IMR-90 (cell line): ENCODE results near the gene WDTC1. TPM values are rescaled to one million over a fixed set of nuclear protein-coding genes. Genes with fewer than 3 reads are reported as not detected.

ENCODE experiments used
- ATAC-seq: fragments of 200-7000 bp; cut with Tn5 transposase; 2 replicates; pipeline ENCODE4 v1.9.1; 2020; ENCODE audit warnings: low read depth, mild to moderate bottlenecking, moderate library complexity
- BruUV-seq: library from RNA; stranded (reverse); fragments of 400-500 nt; replicated peaks from 2 replicates; lab custom pipeline; 2021; lab: Mats Ljungman, UMichigan
- CTCF ChIA-PET: fragments of 300-600 bp; formaldehyde crosslinking; extraction: SDS; loops from one replicate; lab custom pipeline; 2021; ENCODE audit warnings: antibody characterized with exemption; lab: Yijun Ruan, JAX
- POLR2A ChIA-PET: fragments of 300-600 bp; sonication (Branson Sonifier 250); formaldehyde crosslinking; loops from one replicate; lab custom pipeline; 2022; ENCODE audit warnings: antibody characterized with exemption; ENCODE audit not compliant: unreplicated experiment; lab: Charles Lee
- DNase-seq: peaks from one replicate; pipeline ENCODE4 v3.0.0; 2013
- H2AFZ ChIP-seq: replicated peaks from 2 replicates; pipeline ENCODE3; 2013; ENCODE audit warnings: low read length, mild to moderate bottlenecking; ENCODE audit not compliant: poor library complexity
- H2AK5ac ChIP-seq: 2 replicates; pipeline ENCODE4 v1.6.1; 2013; ENCODE audit warnings: low read depth, low read length, inconsistent platforms
- H2AK9ac ChIP-seq: replicated peaks from 2 replicates; pipeline ENCODE3; 2013; ENCODE audit warnings: mild to moderate bottlenecking, low read depth, low read length, moderate library complexity; ENCODE audit not compliant: poor library complexity
- H2BK120ac ChIP-seq: 2 replicates; pipeline ENCODE4 v1.6.1; 2013; ENCODE audit warnings: low read depth, low read length, inconsistent platforms
- H2BK15ac ChIP-seq: 3 replicates; pipeline ENCODE4 v1.6.1; 2013; ENCODE audit warnings: low read depth, low read length, inconsistent platforms
- H2BK20ac ChIP-seq: 2 replicates; pipeline ENCODE4 v1.6.1; 2013; ENCODE audit warnings: low read depth, mild to moderate bottlenecking, inconsistent platforms, low read length, moderate library complexity
- H2BK5ac ChIP-seq: 2 replicates; pipeline ENCODE4 v1.6.1; 2013; ENCODE audit warnings: mild to moderate bottlenecking, low read depth, low read length, inconsistent platforms; ENCODE audit not compliant: poor library complexity, severe bottlenecking
- H3K14ac ChIP-seq: replicated peaks from 2 replicates; pipeline ENCODE4 v1.6.1; 2013; ENCODE audit warnings: low read depth, low read length, inconsistent platforms
- H3K18ac ChIP-seq: 2 replicates; pipeline ENCODE4 v1.6.1; 2013; ENCODE audit warnings: low read depth, low read length, control low read depth
- H3K23ac ChIP-seq: 2 replicates; pipeline ENCODE4 v1.6.1; 2013; ENCODE audit warnings: low read depth, low read length, inconsistent platforms
- H3K27ac ChIP-seq: 2 replicates; pipeline ENCODE4 v1.5.1; 2013; ENCODE audit warnings: mild to moderate bottlenecking, control low read depth, low read length; ENCODE audit not compliant: insufficient read depth
- H3K27me3 ChIP-seq: 2 replicates; pipeline ENCODE4 v1.6.1; 2013; ENCODE audit warnings: low read length; ENCODE audit not compliant: control insufficient read depth, insufficient read depth
- H3K36me3 ChIP-seq: 2 replicates; pipeline ENCODE4 v1.6.1; 2013; ENCODE audit warnings: low read length, mixed read lengths; ENCODE audit not compliant: control insufficient read depth, insufficient read depth
- H3K4ac ChIP-seq: 2 replicates; pipeline ENCODE4 v1.6.1; 2013; ENCODE audit warnings: low read depth, low read length, inconsistent platforms
- H3K4me1 ChIP-seq: 2 replicates; pipeline ENCODE4 v1.6.1; 2013; ENCODE audit warnings: low read length, mixed read lengths; ENCODE audit not compliant: control insufficient read depth, insufficient read depth
- H3K4me2 ChIP-seq: 2 replicates; pipeline ENCODE4 v1.6.1; 2013; ENCODE audit warnings: low read depth, mild to moderate bottlenecking, control low read depth, low read length, moderate library complexity
- H3K4me3 ChIP-seq: 2 replicates; pipeline ENCODE4 v1.5.1; 2013; ENCODE audit warnings: low read depth, mild to moderate bottlenecking, control low read depth, low read length, moderate library complexity; ENCODE audit not compliant: insufficient read depth
- H3K56ac ChIP-seq: 2 replicates; pipeline ENCODE4 v1.6.1; 2013; ENCODE audit warnings: low read length, inconsistent platforms; ENCODE audit not compliant: insufficient read depth; ENCODE audit errors: extremely low read depth
- H3K79me1 ChIP-seq, 2 experiments: 2 replicates each; pipeline ENCODE4 v1.6.1; 2013; ENCODE audit warnings: low read length in 2 of 2, inconsistent platforms in 1 of 2, low read depth in 1 of 2
- H3K9ac ChIP-seq: 2 replicates; pipeline ENCODE4 v1.6.1; 2013; ENCODE audit warnings: low read depth, low read length, control low read depth
- H3K9me1 ChIP-seq: 2 replicates; pipeline ENCODE4 v1.6.1; 2013; ENCODE audit warnings: low read length, inconsistent platforms; ENCODE audit not compliant: insufficient read depth
- H3K9me3 ChIP-seq: 2 replicates; pipeline ENCODE4 v1.6.1; 2013; ENCODE audit warnings: low read length; ENCODE audit not compliant: control insufficient read depth, insufficient read depth
- H4K20me1 ChIP-seq: 2 replicates; pipeline ENCODE4 v1.6.1; 2013; ENCODE audit warnings: low read length, inconsistent platforms; ENCODE audit not compliant: insufficient read depth
- H4K5ac ChIP-seq: 2 replicates; pipeline ENCODE4 v1.6.1; 2013; ENCODE audit warnings: mild to moderate bottlenecking, low read depth, low read length, control low read depth
- H4K8ac ChIP-seq, 2 experiments: 2 replicates each; pipeline ENCODE4 v1.6.1; 2013; ENCODE audit warnings: low read depth in 2 of 2, low read length in 2 of 2, control low read depth in 1 of 2, inconsistent platforms in 1 of 2
- H4K91ac ChIP-seq: 2 replicates; pipeline ENCODE4 v1.6.1; 2013; ENCODE audit warnings: low read depth, low read length, inconsistent platforms; ENCODE audit not compliant: insufficient read depth
- CEBPB ChIP-seq: IDR thresholded peaks from 2 replicates; pipeline ENCODE4 v1.6.1; 2012; ENCODE audit warnings: low read depth, low read length, improper control_type of control experiment
- CHD1 ChIP-seq: IDR thresholded peaks from 2 replicates; pipeline ENCODE4 v1.6.1; 2012; ENCODE audit warnings: low read depth, low read length, improper control_type of control experiment
- CTCF ChIP-seq: conservative IDR thresholded peaks from 2 replicates; pipeline ENCODE4 v1.5.1; 2012; ENCODE audit warnings: mild to moderate bottlenecking, low read depth, low read length, improper control_type of control experiment
- FOS ChIP-seq: fragments of 150-350 bp; IDR thresholded peaks from 2 replicates; pipeline ENCODE4 v1.6.1; 2016; ENCODE audit warnings: low read depth, low read length
- MAFK ChIP-seq: IDR thresholded peaks from 2 replicates; pipeline ENCODE4 v1.6.1; 2012; ENCODE audit warnings: low read depth, low read length, improper control_type of control experiment
- MAZ ChIP-seq: IDR thresholded peaks from 2 replicates; pipeline ENCODE4 v1.6.1; 2012; ENCODE audit warnings: low read depth, mild to moderate bottlenecking, low read length, improper control_type of control experiment, moderate library complexity, borderline replicate concordance
- MXI1 ChIP-seq: IDR thresholded peaks from 2 replicates; pipeline ENCODE4 v1.6.1; 2012; ENCODE audit warnings: low read depth, mild to moderate bottlenecking, low read length, moderate library complexity, borderline replicate concordance
- NFE2L2 ChIP-seq: fragments of 150-350 bp; IDR thresholded peaks from 2 replicates; pipeline ENCODE4 v1.6.1; 2016; ENCODE audit warnings: low read depth, mild to moderate bottlenecking, low read length
- RAD21 ChIP-seq: IDR thresholded peaks from 2 replicates; pipeline ENCODE4 v1.6.1; 2012; ENCODE audit warnings: low read length, improper control_type of control experiment
- RCOR1 ChIP-seq: IDR thresholded peaks from 2 replicates; pipeline ENCODE4 v1.6.1; 2012; ENCODE audit warnings: mild to moderate bottlenecking, low read length, improper control_type of control experiment; ENCODE audit not compliant: insufficient replicate concordance
- SMC3 ChIP-seq: fragments of 150-350 bp; IDR thresholded peaks from 2 replicates; pipeline ENCODE4 v1.6.1; 2016; ENCODE audit warnings: low read depth, mild to moderate bottlenecking, antibody characterized with exemption, low read length, moderate library complexity
- USF2 ChIP-seq: fragments of 150-350 bp; IDR thresholded peaks from 2 replicates; pipeline ENCODE4 v1.6.1; 2017; ENCODE audit warnings: mild to moderate bottlenecking, antibody characterized with exemption, low read length, low read depth
- WGBS, 2 experiments: methylation state at CpG; one replicate each; pipeline versions ENCODE4 v1.1.5 to v1.1.7; 2013; ENCODE audit warnings: missing lambda C conversion rate in 2 of 2; ENCODE audit not compliant: insufficient read length in 1 of 2; ENCODE audit errors: extremely low coverage in 2 of 2; 5-methylcytosine and 5-hydroxymethylcytosine counted together
- dilution Hi-C: fragments of 300-500 bp; cut with HindIII; formaldehyde crosslinking; loops from one replicate; pipeline ENCODE4 v1.14.3; 2018; ENCODE audit warnings: low sequenced_read_pairs; ENCODE audit not compliant: unreplicated experiment
- in situ Hi-C: fragments of 300-500 bp; cut with MboI; formaldehyde crosslinking; loops from 3 replicates; pipeline ENCODE4 v1.14.3; 2019; ENCODE audit warnings: low sequenced_read_pairs, inconsistent platforms, mixed read lengths
- intact Hi-C: fragments of 100-400 bp; cut with micrococcal nuclease; formaldehyde crosslinking; loops from 2 replicates; pipeline ENCODE4 v1.10.0; 2022
- polyA plus RNA-seq, 3 experiments: library from polyadenylated mRNA; depleted of rRNA; stranded (reverse); fragments of >200 nt; gene quantifications; 2 replicates each; pipeline ENCODE4 v1.2.3, GENCODE V29; 2012; ENCODE audit warnings: low replicate concordance in 1 of 3
- total RNA-seq: library from RNA; depleted of rRNA; stranded (reverse); fragments of >200 nt; gene quantifications from 2 replicates; pipeline ENCODE4 v1.2.3, GENCODE V29; 2012

Gene WDTC1
- total and polyA plus RNA-seq, 2 of the 4 experiments (the other 2 are of a cell fraction) = 9.9 to 15.2 TPM

GRCh38 chr1:27233667-27234048 lies 774 bp upstream of the WDTC1 start:
- H2BK15ac ChIP-seq = no peak overlapping the region
- H3K4ac ChIP-seq = peak overlapping the region; percentile 39; the same call in 1 of the 2 replicates
- H3K36me3 ChIP-seq = no peaks in the 10 kb centered on the region
- H3K27ac ChIP-seq = no peak overlapping the region
- H2BK120ac ChIP-seq = peak overlapping the region; percentile 31; the same call in 1 of the 2 replicates
- peak overlapping the region; percentile 19 for H2BK5ac ChIP-seq
- H3K9me3 ChIP-seq = no peaks in the 10 kb centered on the region
- H3K9me1 ChIP-seq = peaks cover 10% of the 10 kb centered on the region; the same call in 1 of the 2 replicates
- intact Hi-C loops = no loop called here
- no peak overlapping the region for H3K56ac ChIP-seq
- no peak for ATAC-seq
- H4K91ac ChIP-seq = 0 out of 2 replicates have a peak overlapping the region, but pooled peaks have one; percentile 17
- H4K5ac ChIP-seq = peak overlapping the region; percentile 93
- ChIA-PET POLR2A (no interaction called here), CTCF (no interaction called here)
- peak overlapping the region; percentile 75 for H3K4me2 ChIP-seq
- peaks cover 18 to 25% of the 10 kb centered on the region in 2 experiments for H3K79me1 ChIP-seq
- peaks cover 4% of the 10 kb centered on the region; the same call in 1 of the 2 replicates for H4K20me1 ChIP-seq
- in situ Hi-C loops = no loop called here
- H3K4me1 ChIP-seq = peaks cover 4% of the 10 kb centered on the region; the same call in 1 of the 2 replicates
- no peak for DNase-seq
- no TSS peak for BruUV-seq
- no peak overlapping the region for H2BK20ac ChIP-seq
- no peak overlapping the region for H3K23ac ChIP-seq
- no peak overlapping the region for H3K4me3 ChIP-seq
- H4K8ac ChIP-seq = peak overlapping the region; percentile 94
- no peak overlapping the region for H3K9ac ChIP-seq
- TF ChIP-seq CTCF (no peak), RCOR1 (no peak), SMC3 (no peak), NFE2L2 (no peak), CHD1 (no peak), RAD21 (no peak), USF2 (no peak), FOS (no peak), MAZ (no peak), MAFK (no peak), MXI1 (no peak), CEBPB (no peak)
- peak overlapping the region; percentile 98 for H2AFZ ChIP-seq
- H3K27me3 ChIP-seq = no peaks in the 10 kb centered on the region
- no peak overlapping the region for H2AK5ac ChIP-seq
- dilution Hi-C loops = no loop called here
- peak overlapping the region; percentile 63 for H2AK9ac ChIP-seq
- no peak overlapping the region for H3K18ac ChIP-seq
- no peak overlapping the region; the same call in 1 of the 2 replicates for H3K14ac ChIP-seq
- WGBS, 2 experiments = no CpG with 5 or more reads among the region's 9 CpGs
